Karpas-422 (cell line): ENCODE results near the gene SMAD6. TPM values are rescaled to one million over a fixed set of nuclear protein-coding genes. Genes with fewer than 3 reads are reported as not detected.

Source experiments
- DNase-seq: peaks from one replicate; pipeline ENCODE4 v3.0.0-alpha.2; 2015
- H2AFZ ChIP-seq: fragments of 200-600 bp; sonication (generic); 2 replicates; pipeline ENCODE4 v1.6.1; 2014; ENCODE audit warnings: antibody characterized with exemption, low read length, mixed read lengths
- H3K27ac ChIP-seq: fragments of 200-600 bp; sonication (generic); 2 replicates; pipeline ENCODE4 v1.5.1; 2014; ENCODE audit warnings: mild to moderate bottlenecking, low read length, moderate library complexity
- H3K27me3 ChIP-seq: fragments of 200-600 bp; sonication (generic); 2 replicates; pipeline ENCODE4 v1.6.1; 2014; ENCODE audit warnings: low read length, mixed read lengths
- H3K36me3 ChIP-seq: fragments of 200-600 bp; sonication (generic); 2 replicates; pipeline ENCODE4 v1.6.1; 2014; ENCODE audit warnings: low read length, mixed read lengths; ENCODE audit not compliant: insufficient read depth
- H3K4me1 ChIP-seq: fragments of 200-600 bp; sonication (generic); 2 replicates; pipeline ENCODE4 v1.6.1; 2014; ENCODE audit warnings: mild to moderate bottlenecking, low read length, mixed read lengths
- H3K4me2 ChIP-seq: fragments of 200-600 bp; sonication (generic); 2 replicates; pipeline ENCODE4 v1.6.1; 2014; ENCODE audit warnings: low read length, low read depth, mild to moderate bottlenecking; ENCODE audit not compliant: poor library complexity, severe bottlenecking
- H3K4me3 ChIP-seq: fragments of 200-600 bp; sonication (generic); 2 replicates; pipeline ENCODE4 v1.5.1; 2014; ENCODE audit warnings: mild to moderate bottlenecking, antibody characterized with exemption, low read length, mixed read lengths
- H3K79me2 ChIP-seq: fragments of 200-600 bp; sonication (generic); 2 replicates; pipeline ENCODE4 v1.6.1; 2014; ENCODE audit warnings: mild to moderate bottlenecking, low read length, mixed read lengths
- H3K9ac ChIP-seq: fragments of 200-600 bp; sonication (generic); 2 replicates; pipeline ENCODE4 v1.6.0; 2014; ENCODE audit warnings: low read length
- H3K9me2 ChIP-seq: fragments of 200-600 bp; sonication (generic), shearing (Covaris generic); replicated peaks from 2 replicates; pipeline ENCODE4 v1.6.0; 2014; ENCODE audit warnings: mild to moderate bottlenecking, low read length, moderate library complexity; ENCODE audit not compliant: insufficient read depth
- H3K9me3 ChIP-seq: fragments of 300-700, 200-600 bp; sonication (generic); 2 replicates; pipeline ENCODE4 v1.6.1; 2014; ENCODE audit warnings: low read length, mixed read lengths
- H4K20me1 ChIP-seq: fragments of 200-600 bp; sonication (generic); 2 replicates; pipeline ENCODE4 v1.6.1; 2014; ENCODE audit warnings: mild to moderate bottlenecking, antibody characterized with exemption, low read length, low read depth; ENCODE audit not compliant: insufficient read depth
- total RNA-seq: library from RNA; depleted of rRNA; stranded (reverse); fragments of >200 nt; shearing (Covaris generic); gene quantifications from 2 replicates; pipeline ENCODE4 v1.2.3, GENCODE V29; 2014; ENCODE audit warnings: low replicate concordance

Gene SMAD6
- total RNA-seq, 1 experiment from 2014 or later = 0.89 TPM

DNA sequence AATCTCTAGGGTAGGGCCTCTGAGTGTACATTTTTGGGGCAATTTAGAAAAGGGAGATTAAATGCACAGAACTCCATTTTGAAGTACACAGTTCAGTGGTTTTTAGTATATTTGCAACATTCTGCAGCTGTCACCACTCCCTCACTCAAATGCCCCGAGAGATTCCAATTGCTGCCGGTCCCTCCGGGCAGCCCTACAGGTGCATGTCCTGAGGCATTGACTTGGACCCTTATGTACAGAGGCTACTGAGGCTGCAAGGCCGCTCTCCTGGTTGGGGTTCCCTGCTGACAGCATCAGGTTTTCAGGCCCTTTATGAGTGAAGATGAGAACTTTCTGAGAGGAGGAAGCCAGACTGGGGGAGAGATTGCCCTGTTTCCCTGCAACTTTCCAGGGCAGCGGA is 39.6 kb downstream of the SMAD6 start:
- Histone ChIP-seq H3K4me3 (no peak overlapping the region), H3K79me2 (no peaks in the 10 kb centered on the region), H3K27me3 (no peaks in the 10 kb centered on the region), H3K9ac (no peak overlapping the region), H3K9me3 (no peaks in the 10 kb centered on the region), H4K20me1 (no peaks in the 10 kb centered on the region), H3K4me2 (no peak overlapping the region), H3K4me1 (no peaks in the 10 kb centered on the region), H3K36me3 (no peaks in the 10 kb centered on the region), H3K9me2 (no peaks in the 10 kb centered on the region), H3K27ac (no peak overlapping the region), H2AFZ (no peak overlapping the region)
- no peak for DNase-seq

GRCh38 chr15:66742286-66742685 is 40.2 kb downstream of the SMAD6 start:
- Histone ChIP-seq H3K9me2 (no peaks in the 10 kb centered on the region), H2AFZ (no peak overlapping the region), H3K9me3 (no peaks in the 10 kb centered on the region), H3K27ac (no peak overlapping the region), H3K4me1 (no peaks in the 10 kb centered on the region), H3K27me3 (no peaks in the 10 kb centered on the region), H4K20me1 (no peaks in the 10 kb centered on the region), H3K36me3 (no peaks in the 10 kb centered on the region), H3K9ac (no peak overlapping the region), H3K4me2 (no peak overlapping the region), H3K79me2 (no peaks in the 10 kb centered on the region), H3K4me3 (no peak overlapping the region)
- no peak for DNase-seq

DNA sequence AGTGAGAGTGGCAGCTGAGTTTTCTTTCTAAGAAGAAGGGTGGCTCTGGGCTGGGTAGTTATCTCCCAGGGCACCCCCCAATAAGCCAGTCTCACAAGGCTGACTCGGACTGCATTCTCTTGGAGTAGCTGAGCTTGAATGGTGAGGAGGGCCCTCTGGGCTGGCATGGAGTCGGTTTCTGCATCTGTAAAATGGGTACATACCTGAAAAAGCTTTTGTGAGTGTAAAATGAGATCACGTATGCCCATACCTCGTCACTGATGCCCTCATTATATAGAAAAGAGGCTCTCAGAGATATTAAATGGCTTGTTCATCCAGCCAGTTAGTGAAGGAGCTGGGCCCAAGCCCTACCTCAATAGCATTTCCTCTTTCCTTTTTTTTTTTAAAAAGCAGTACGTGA is 41.2 kb downstream of the SMAD6 start:
- H3K9me3 ChIP-seq = no peaks in the 10 kb centered on the region
- no peak for DNase-seq
- no peak overlapping the region for H3K4me3 ChIP-seq
- H3K36me3 ChIP-seq = no peaks in the 10 kb centered on the region
- no peaks in the 10 kb centered on the region for H4K20me1 ChIP-seq
- H3K27ac ChIP-seq = no peak overlapping the region
- no peaks in the 10 kb centered on the region for H3K4me1 ChIP-seq
- H3K9me2 ChIP-seq = no peaks in the 10 kb centered on the region
- H3K79me2 ChIP-seq = no peaks in the 10 kb centered on the region
- H2AFZ ChIP-seq = no peak overlapping the region
- no peak overlapping the region for H3K4me2 ChIP-seq
- H3K27me3 ChIP-seq = no peaks in the 10 kb centered on the region
- no peak overlapping the region for H3K9ac ChIP-seq

GRCh38 chr15:66743703-66744536 is 41.9 kb downstream of the SMAD6 start:
- Histone ChIP-seq H3K4me1 (no peaks in the 10 kb centered on the region), H3K9me3 (no peaks in the 10 kb centered on the region), H3K9ac (no peak overlapping the region), H3K27me3 (no peaks in the 10 kb centered on the region), H3K4me3 (no peak overlapping the region), H3K27ac (no peak overlapping the region), H3K79me2 (no peaks in the 10 kb centered on the region), H4K20me1 (no peaks in the 10 kb centered on the region), H3K9me2 (no peaks in the 10 kb centered on the region), H3K4me2 (no peak overlapping the region), H2AFZ (no peak overlapping the region), H3K36me3 (no peaks in the 10 kb centered on the region)
- no peak for DNase-seq

DNA sequence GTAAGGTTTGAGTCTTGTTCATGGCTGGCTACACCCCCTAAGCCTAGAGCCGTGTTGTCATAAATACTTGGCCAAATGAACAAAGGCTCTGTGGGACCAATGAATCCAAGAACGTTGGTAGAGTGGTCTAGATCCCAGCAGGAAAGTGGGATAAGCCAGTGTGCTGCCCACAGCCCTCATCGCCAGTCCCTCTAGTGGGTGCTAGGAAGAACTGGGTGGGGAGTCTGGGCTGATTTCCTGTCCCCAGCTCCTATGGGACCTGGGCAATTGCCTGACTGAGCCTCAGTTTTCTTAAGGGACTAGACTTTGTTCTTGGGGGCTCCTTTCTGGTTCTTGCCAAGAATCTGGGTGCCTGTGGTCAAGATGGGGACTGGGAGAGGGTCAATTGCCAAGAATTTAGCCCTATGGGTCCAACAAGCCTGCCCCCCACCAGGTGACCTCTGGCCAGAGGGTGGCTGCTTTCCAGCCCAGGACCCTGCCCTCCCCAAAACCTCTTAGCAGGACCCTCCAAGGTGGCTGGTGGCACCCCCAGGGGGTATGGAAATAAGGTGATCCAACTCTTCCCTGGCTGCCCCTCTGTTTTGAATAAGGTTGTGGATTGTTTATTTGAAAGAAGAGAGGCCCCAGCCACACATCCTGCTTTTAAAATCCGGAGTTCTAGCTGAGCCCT is 42.7 kb downstream of the SMAD6 start:
- Histone ChIP-seq H3K4me2 (no peak overlapping the region), H3K79me2 (no peaks in the 10 kb centered on the region), H3K4me3 (no peak overlapping the region), H2AFZ (no peak overlapping the region), H3K9ac (no peak overlapping the region), H3K36me3 (no peaks in the 10 kb centered on the region), H3K9me2 (no peaks in the 10 kb centered on the region), H4K20me1 (no peaks in the 10 kb centered on the region), H3K27me3 (no peaks in the 10 kb centered on the region), H3K9me3 (no peaks in the 10 kb centered on the region), H3K27ac (no peak overlapping the region), H3K4me1 (no peaks in the 10 kb centered on the region)
- DNase-seq = no peak

DNA sequence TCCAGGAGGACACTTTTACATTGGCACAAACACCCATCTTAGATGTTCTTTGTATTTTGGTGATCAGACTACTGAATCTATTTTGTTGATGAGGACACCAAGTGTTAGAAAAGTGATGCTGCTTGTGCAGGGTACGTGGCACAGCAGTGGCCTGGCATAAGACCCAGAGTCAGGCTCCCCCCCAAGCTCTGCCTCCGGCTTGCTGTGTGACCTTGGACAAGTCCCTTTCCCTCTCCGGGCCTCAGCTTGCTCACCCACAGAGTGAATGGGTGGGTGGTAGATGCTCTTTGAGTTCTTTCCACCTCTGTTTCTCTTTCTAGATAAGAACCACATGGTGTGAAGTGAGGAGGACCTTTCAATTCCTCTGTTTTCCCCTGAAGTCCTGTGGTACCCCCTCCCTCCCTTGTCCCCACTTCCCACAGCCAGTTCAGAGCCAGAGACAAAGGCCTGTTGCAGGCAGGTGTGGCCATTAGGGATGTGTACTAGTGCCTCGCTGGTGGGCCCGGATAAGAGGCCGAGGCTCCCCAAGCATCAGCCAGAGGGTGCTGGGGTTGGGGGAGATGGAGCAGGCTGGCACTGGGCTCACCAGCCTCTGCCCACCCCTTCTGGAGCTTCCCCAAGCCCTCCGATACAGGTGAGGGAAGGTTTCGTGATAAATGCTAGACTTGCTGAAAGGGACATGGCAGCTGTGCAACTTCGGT is 43.6 kb downstream of the SMAD6 start:
- Histone ChIP-seq H3K4me1 (no peaks in the 10 kb centered on the region), H3K9me3 (no peaks in the 10 kb centered on the region), H3K27ac (no peak overlapping the region), H3K4me2 (no peak overlapping the region), H3K79me2 (no peaks in the 10 kb centered on the region), H3K9ac (no peak overlapping the region), H3K27me3 (no peaks in the 10 kb centered on the region), H3K36me3 (no peaks in the 10 kb centered on the region), H3K4me3 (no peak overlapping the region), H2AFZ (no peak overlapping the region), H3K9me2 (no peaks in the 10 kb centered on the region), H4K20me1 (no peaks in the 10 kb centered on the region)
- DNase-seq = no peak

- H2AFZ ChIP-seq = no peak overlapping the region
- no peaks in the 10 kb centered on the region for H3K9me3 ChIP-seq
- no peaks in the 10 kb centered on the region for H3K36me3 ChIP-seq
- no peaks in the 10 kb centered on the region for H3K4me1 ChIP-seq
- H3K4me3 ChIP-seq = no peak overlapping the region
- no peaks in the 10 kb centered on the region for H3K9me2 ChIP-seq
- no peak overlapping the region for H3K9ac ChIP-seq
- H4K20me1 ChIP-seq = no peaks in the 10 kb centered on the region
- no peaks in the 10 kb centered on the region for H3K27me3 ChIP-seq
- H3K27ac ChIP-seq = no peak overlapping the region
- no peaks in the 10 kb centered on the region for H3K79me2 ChIP-seq
- no peak for DNase-seq
- H3K4me2 ChIP-seq = no peak overlapping the region
These were observed 44.2 kb downstream of the SMAD6 start for GRCh38 chr15:66746231-66746605.

DNA sequence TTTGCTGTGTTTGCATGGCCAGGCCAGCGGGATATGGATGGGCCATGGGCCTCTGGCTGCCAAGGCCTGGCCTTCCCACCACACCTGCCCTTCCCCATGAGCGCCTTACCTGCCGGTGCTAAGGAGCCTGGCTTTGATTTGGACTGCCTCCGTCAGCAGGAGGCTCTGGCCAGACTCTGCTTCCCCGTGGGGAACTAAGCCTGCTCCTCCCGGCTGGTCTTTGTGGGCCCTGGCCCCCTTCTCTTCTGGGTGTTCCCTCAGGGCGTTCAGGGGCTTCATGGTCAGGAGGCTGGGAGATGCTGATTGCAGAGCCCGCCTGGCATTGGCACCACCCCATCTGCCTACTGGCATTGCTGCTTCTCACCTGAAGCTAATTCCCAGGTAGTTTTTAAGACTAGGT is 45.2 kb downstream of the SMAD6 start:
- Histone ChIP-seq H3K4me2 (no peak overlapping the region), H3K27ac (no peak overlapping the region)
- no peak for DNase-seq

More for the DNA sequence above, 45.2 kb downstream of the SMAD6 start:
- Histone ChIP-seq H3K9me3 (no peaks in the 10 kb centered on the region), H3K27me3 (no peaks in the 10 kb centered on the region), H3K4me3 (no peak overlapping the region), H3K9me2 (no peaks in the 10 kb centered on the region), H2AFZ (no peak overlapping the region), H3K79me2 (no peaks in the 10 kb centered on the region), H3K36me3 (no peaks in the 10 kb centered on the region), H4K20me1 (no peaks in the 10 kb centered on the region), H3K4me1 (no peaks in the 10 kb centered on the region), H3K9ac (no peak overlapping the region)
